IPS-15b (cell line): ENCODE data around the gene FTHL17.

Experiments
- H3K27me3 ChIP-seq: one replicate; pipeline ENCODE4 v1.6.1; 2013; ENCODE audit warnings: low read length; ENCODE audit not compliant: control insufficient read depth, insufficient read depth
- H3K36me3 ChIP-seq: one replicate; pipeline ENCODE4 v1.6.1; 2013; ENCODE audit warnings: low read length; ENCODE audit not compliant: control insufficient read depth, insufficient read depth
- H3K4me1 ChIP-seq: one replicate; pipeline ENCODE4 v1.6.1; 2013; ENCODE audit warnings: mild to moderate bottlenecking, low read length; ENCODE audit not compliant: control insufficient read depth, insufficient read depth
- H3K4me3 ChIP-seq: one replicate; pipeline ENCODE4 v1.5.1; 2013; ENCODE audit warnings: low read depth, low read length
- H3K9ac ChIP-seq: one replicate; pipeline ENCODE4 v1.6.1; 2013; ENCODE audit warnings: low read depth, mild to moderate bottlenecking, low read length
- H3K9me3 ChIP-seq: one replicate; pipeline ENCODE4 v1.6.1; 2013; ENCODE audit warnings: mild to moderate bottlenecking, low read length; ENCODE audit not compliant: control insufficient read depth, insufficient read depth

The FTHL17 gene

DNA sequence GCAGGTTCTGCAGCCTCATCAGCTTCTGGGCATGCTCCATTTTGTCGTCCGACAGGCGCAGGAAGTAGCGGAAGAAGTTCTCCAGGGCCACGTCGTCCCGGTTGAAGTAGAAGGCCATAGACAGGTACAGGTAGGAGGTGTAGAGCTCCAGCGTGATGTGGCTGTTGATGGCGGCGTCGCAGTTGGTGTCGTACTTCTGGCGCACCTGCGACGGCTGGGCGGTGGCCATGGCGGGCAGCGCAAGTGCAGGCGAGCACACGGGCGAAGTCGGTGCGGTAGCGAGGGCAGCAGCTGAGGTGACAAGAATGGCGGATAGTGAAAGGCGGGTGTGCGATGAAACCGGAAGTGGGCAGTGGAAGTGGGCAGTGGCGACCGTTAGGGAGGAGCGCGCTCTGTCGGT lies at the start of gene FTHL17:
Gene FTHL17, minus strand, starts transcription at position 317 of the 400 bp plus-strand sequence. Its CDS starts 88 bp downstream, at position 229.
- no peak within 1 kb of the TSS for H3K4me3 ChIP-seq
- H3K9ac ChIP-seq: no peak within 1 kb of the TSS
- no peaks in the 10 kb centered on the region for H3K9me3 ChIP-seq
- H3K27me3 ChIP-seq: no peaks in the 10 kb centered on the region
- H3K4me1 ChIP-seq: no peaks in the 10 kb centered on the region
- no peaks in the 10 kb centered on the region for H3K36me3 ChIP-seq

DNA sequence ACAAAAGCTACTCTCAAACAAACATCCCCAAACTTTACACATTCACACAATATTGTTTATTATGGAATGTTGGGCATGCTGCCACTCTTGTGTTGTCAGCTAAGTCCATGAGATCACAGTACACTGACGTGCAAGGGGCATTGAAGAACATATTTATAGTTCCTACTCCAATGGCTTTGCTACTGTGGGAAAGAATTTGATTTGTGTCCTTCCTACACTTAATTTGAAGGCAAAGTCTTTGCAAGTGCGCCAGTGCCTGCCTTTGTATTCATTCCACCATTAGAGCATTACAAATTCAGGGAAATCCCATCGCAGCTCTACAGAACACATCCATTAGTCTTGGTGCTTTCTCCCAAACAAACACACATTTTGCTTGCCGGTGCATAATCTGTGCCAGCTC lies 45.4 kb upstream of the FTHL17 start:
- H3K4me3 ChIP-seq: no peak overlapping the region
- H3K36me3 ChIP-seq: no peaks in the 10 kb centered on the region
- H3K9me3 ChIP-seq: no peaks in the 10 kb centered on the region
- no peaks in the 10 kb centered on the region for H3K27me3 ChIP-seq
- H3K9ac ChIP-seq: no peak overlapping the region
- H3K4me1 ChIP-seq: no peaks in the 10 kb centered on the region

DNA sequence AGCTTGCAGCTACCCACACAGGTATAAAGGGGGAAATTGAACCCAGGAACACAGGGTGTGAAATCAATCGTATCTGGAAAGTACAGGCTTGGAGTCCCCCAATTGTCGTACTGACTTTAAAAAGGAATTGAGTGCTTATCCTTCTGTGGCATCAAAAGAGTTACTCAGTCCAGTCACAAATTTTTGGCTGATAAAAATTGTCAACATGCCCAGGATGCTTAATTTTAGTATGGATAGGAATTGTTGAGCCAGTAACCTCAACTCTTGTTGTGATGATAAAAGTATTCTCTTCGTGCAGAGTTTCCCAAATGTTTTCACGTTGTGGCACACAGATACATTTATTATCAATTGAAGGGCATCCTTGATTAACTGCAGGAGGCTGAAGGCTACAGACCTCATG lies 43.6 kb upstream of the FTHL17 start:
- no peaks in the 10 kb centered on the region for H3K36me3 ChIP-seq
- H3K4me3 ChIP-seq: no peak overlapping the region
- H3K27me3 ChIP-seq: no peaks in the 10 kb centered on the region
- H3K9me3 ChIP-seq: no peaks in the 10 kb centered on the region
- no peaks in the 10 kb centered on the region for H3K4me1 ChIP-seq
- no peak overlapping the region for H3K9ac ChIP-seq

DNA sequence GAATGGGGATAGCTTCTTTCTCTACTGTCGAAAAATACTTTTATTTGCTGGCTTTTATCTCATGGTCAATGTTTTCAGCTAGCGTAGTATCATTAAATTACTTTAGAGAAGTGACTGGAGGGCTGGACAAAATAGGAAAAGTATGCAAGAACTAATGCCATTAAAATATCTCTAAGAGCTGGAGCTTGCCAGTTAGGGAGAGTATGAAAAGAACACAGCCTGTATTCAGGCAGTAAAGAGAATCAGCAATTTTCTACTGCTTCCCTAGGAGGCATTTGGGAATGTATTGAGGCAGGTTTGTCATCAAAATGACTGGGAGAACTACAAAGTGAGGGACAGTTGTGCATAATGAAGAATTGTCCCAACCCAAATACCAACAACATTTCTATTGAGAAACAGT lies 43.0 kb upstream of the FTHL17 start:
- no peaks in the 10 kb centered on the region for H3K36me3 ChIP-seq
- no peaks in the 10 kb centered on the region for H3K27me3 ChIP-seq
- H3K4me1 ChIP-seq: no peaks in the 10 kb centered on the region
- no peak overlapping the region for H3K9ac ChIP-seq
- H3K4me3 ChIP-seq: no peak overlapping the region
- no peaks in the 10 kb centered on the region for H3K9me3 ChIP-seq

DNA sequence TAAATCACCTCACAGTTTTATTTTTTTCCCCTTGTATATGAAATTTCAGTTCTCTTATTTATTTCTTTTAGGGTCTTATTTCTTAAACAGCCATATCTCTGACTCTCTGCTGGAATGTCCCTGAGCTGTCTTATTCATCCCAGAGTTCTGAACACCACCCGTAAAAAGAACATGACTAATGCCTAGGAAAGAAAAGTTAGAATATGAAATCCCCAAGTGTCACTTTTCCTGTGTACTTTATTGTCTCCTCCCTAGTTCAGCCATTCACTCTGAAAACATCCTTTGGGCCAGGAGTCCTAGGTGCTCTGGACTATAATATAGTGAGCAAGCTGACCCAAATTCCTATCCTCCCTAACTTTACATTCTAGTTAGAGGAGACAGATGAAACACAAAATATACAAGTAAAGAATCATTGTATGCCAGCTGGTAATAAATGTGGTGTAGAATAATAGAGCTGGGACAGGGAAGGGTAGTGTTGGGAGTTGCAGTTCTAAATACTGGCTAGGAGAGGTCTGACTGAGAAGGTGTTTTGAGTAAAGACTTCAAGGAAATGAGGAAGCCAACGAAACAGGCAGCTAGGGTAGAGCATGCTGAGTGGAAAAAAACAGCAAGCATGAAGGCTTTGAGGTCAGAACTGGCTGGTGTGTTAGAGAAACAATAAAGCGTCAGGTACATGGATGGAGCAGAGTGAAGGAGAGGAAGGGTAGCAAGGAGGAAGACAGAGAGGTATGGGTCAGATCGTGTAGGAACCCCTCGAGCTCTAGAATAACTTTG lies 40.6 kb upstream of the FTHL17 start:
- no peak overlapping the region for H3K4me3 ChIP-seq
- no peaks in the 10 kb centered on the region for H3K4me1 ChIP-seq
- no peaks in the 10 kb centered on the region for H3K36me3 ChIP-seq
- H3K9me3 ChIP-seq: no peaks in the 10 kb centered on the region
- H3K9ac ChIP-seq: no peak overlapping the region
- H3K27me3 ChIP-seq: no peaks in the 10 kb centered on the region

DNA sequence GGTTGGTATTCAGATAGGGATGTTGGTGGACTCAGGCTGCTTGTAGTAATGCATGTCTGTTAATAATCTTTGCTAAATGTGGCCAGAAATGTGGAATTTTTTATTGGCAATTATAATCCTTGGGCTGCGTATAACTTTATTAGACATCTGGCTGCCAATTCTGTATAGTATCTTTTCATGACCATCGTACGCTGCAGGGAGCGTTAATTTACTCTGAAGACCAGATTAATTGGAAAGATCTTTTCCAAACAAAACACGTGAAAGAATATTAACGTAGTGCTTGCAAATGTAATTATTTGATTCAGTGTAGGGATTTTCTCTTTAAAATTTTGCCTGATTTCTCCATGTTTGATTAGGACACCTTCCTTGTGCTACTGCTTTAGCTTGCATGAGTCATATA lies 38.8 kb upstream of the FTHL17 start:
- Histone ChIP-seq H3K9ac (no peak overlapping the region), H3K9me3 (no peaks in the 10 kb centered on the region), H3K4me3 (no peak overlapping the region), H3K4me1 (no peaks in the 10 kb centered on the region), H3K36me3 (no peaks in the 10 kb centered on the region), H3K27me3 (no peaks in the 10 kb centered on the region)

DNA sequence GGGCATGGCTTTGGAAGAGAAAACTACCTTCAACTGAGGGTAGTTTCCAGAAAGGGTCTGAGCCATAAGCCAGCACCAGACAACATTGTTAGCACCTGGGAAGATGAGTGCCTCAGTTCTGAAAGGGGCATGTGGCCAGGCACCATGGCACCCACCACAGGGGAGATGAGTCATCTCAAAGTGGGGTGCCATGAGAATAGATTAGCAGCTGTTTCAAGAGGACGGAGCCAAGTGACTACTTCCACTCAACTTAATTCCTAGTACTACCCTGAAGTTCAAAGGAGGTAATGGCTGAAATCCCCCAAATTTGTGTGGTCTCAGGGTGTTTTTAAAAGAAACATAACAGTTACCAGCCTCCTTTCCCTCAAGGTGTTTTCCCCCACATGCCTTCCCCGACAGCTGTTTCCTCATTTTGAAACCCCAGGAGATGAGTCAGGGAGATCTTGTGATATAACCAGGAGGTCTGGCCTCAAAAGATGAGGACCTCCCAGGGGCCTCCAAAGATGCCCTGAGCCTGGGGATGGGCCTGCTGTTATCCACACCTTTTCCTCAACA lies 27.8 kb upstream of the FTHL17 start:
- no peaks in the 10 kb centered on the region for H3K4me1 ChIP-seq
- H3K9me3 ChIP-seq: no peaks in the 10 kb centered on the region
- no peaks in the 10 kb centered on the region for H3K36me3 ChIP-seq
- H3K9ac ChIP-seq: no peak overlapping the region
- no peak overlapping the region for H3K4me3 ChIP-seq
- H3K27me3 ChIP-seq: no peaks in the 10 kb centered on the region

DNA sequence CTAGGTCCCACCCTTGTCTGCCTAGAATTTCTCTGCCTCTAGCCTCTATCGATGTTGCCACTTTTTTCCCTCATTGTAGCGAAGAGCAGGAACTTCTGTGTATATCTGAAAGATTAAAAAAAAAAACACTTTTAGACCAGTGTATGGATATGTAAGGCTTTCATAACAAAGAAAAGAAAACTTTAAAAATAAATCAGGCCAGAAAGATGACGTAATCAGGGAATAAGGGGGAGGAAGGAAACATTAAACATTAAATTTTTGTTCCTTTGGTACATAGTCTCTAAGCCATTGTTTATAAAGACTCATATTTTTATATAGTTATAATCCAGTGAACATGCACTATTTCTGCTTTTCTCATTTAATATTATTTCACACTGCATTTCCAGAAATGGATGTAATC lies 26.2 kb upstream of the FTHL17 start:
- Histone ChIP-seq H3K4me1 (no peaks in the 10 kb centered on the region), H3K9ac (no peak overlapping the region), H3K36me3 (no peaks in the 10 kb centered on the region), H3K4me3 (no peak overlapping the region), H3K9me3 (no peaks in the 10 kb centered on the region), H3K27me3 (no peaks in the 10 kb centered on the region)

DNA sequence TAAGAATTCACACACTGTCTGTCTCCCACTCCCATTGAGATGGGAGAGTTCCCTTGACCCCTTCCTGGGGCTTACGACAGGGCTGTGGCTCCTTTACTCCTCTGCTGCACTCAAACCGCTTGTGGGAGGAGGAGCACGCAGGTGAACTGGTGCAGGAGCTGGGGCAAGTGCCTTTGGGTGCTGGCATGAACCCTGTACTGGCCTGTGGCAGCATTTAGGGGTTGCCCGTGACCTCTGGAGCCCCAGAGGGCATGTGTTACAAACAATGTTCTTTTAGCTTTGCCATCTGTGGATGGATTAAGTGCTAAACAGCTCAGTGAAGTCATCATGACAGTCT lies 21.8 kb upstream of the FTHL17 start:
- Histone ChIP-seq H3K9ac (no peak overlapping the region), H3K36me3 (no peaks in the 10 kb centered on the region), H3K27me3 (no peaks in the 10 kb centered on the region), H3K4me1 (no peaks in the 10 kb centered on the region), H3K9me3 (no peaks in the 10 kb centered on the region), H3K4me3 (no peak overlapping the region)

DNA sequence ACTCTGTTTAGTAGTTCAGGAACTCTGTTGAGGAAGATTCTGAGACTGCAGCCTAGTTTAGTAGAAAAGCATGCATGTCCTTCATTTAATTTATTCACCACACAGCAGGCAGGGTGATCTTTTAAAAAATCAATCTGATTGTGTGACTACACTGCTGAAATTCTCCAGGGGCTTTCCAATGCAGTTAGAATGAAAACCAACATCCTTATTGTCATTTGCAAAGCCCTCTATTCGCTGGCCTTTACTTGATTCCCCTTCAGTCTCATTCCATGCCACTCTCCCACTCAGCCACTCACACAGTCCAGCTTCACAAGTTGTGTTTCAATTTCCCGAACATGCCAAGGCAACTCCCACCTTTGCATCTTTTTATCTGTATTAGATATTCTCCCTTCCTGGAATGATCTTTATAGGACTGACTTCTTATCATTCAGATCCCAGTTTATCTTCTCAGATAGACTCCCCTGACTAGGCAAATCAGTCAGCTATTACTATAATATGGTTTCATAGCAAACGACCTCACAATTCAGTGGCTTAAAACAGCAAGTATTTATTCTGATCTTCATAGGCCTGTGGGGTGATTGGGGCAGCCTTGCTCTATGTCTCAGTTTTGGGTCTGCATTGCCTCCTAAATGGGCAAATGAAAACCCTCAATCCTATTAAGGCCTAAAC lies 21.3 kb upstream of the FTHL17 start:
- no peak overlapping the region for H3K9ac ChIP-seq
- H3K36me3 ChIP-seq: no peaks in the 10 kb centered on the region
- no peaks in the 10 kb centered on the region for H3K9me3 ChIP-seq
- H3K4me1 ChIP-seq: no peaks in the 10 kb centered on the region
- H3K4me3 ChIP-seq: no peak overlapping the region
- H3K27me3 ChIP-seq: no peaks in the 10 kb centered on the region

DNA sequence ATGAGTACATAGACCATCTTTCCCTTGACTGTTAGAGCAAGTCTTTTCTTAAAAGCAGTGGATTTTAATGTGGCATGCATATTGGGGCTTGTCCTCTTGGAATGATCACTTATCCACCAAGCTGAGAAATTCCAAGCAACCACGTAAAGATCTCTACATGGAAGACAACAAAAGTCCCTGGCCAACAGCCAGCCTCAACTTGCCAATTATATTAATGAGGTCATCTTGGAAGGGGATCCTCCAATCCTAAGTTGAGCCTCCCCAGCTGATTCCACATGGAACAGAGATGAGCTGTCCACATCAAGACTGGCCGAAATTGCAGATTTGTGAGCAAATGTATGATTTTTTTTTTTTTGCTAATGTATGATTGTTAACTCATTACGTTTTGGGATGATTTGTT lies 20.6 kb upstream of the FTHL17 start:
- Histone ChIP-seq H3K36me3 (no peaks in the 10 kb centered on the region), H3K4me1 (no peaks in the 10 kb centered on the region), H3K9ac (no peak overlapping the region), H3K9me3 (no peaks in the 10 kb centered on the region), H3K27me3 (no peaks in the 10 kb centered on the region), H3K4me3 (no peak overlapping the region)

DNA sequence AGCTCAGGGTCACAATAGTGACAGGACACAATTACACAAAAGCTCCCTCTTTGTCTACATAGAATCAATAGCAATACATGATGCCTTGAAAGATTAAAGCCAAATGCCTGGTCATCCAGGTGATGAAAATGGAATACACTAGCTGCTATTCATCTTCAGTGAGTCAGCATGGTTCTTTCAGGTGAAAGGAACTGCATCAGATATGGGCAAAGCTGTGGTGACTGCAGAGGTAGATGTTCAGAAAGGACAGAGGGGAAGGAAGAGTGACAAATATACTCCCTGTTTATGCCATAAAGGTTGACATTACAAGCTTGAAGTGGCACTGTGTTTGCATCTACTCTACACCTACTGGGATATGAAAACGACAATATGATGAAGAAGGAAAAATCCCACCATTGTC lies 20.0 kb upstream of the FTHL17 start:
- Histone ChIP-seq H3K36me3 (no peaks in the 10 kb centered on the region), H3K9me3 (no peaks in the 10 kb centered on the region), H3K4me3 (no peak overlapping the region), H3K9ac (no peak overlapping the region), H3K27me3 (no peaks in the 10 kb centered on the region), H3K4me1 (no peaks in the 10 kb centered on the region)
